Measurements from ENCODE around the gene SLC25A39. TPM values are rescaled to one million over a fixed set of nuclear protein-coding genes. Genes with fewer than 3 reads are reported as not detected.

Gene SLC25A39
- total and polyA plus RNA-seq, 2 of the 13 experiments (the other 11 are each of a cell fraction or from before 2014, with no cell fraction given): 144 to 151 TPM

- TF ChIP-seq JUNB (CRISPR knock-in tag; IDR thresholded peaks at IDR 0.05; ENCODE audit: borderline replicate concordance) (no peak), HNF4A (CRISPR knock-in tag; IDR thresholded peaks at IDR 0.05) (peak; percentile 51; the same call in 1 of the 2 replicates), GTF3A (CRISPR knock-in tag; conservative IDR thresholded peaks at IDR 0.05) (no peak), ZBTB39 (CRISPR knock-in tag; IDR thresholded peaks at IDR 0.05) (no peak), MTA1 (CRISPR knock-in tag; IDR thresholded peaks at IDR 0.05; ENCODE audit: borderline replicate concordance) (no peak), LCORL (IDR thresholded peaks at IDR 0.05) (no peak), LCORL (CRISPR knock-in tag; IDR thresholded peaks at IDR 0.05) (no peak), TFAP4 (IDR thresholded peaks at IDR 0.05; ENCODE audit: borderline replicate concordance, low read depth) (peak; percentile 32; the same call in 1 of the 2 replicates), ZNF20 (CRISPR knock-in tag; IDR thresholded peaks at IDR 0.05) (no peak), FOXP1 (IDR thresholded peaks at IDR 0.05) (no peak), FOXP1 (CRISPR knock-in tag; IDR thresholded peaks at IDR 0.05) (no peak), SP4 (CRISPR knock-in tag; IDR thresholded peaks at IDR 0.05) (no peak), ZNF510 (CRISPR knock-in tag; IDR thresholded peaks at IDR 0.05; ENCODE audit: low read depth) (no peak), AGO2 (optimal IDR thresholded peaks at IDR 0.05; ENCODE audit: low read depth, low read length) (no peak), HDAC1 (CRISPR knock-in tag; IDR thresholded peaks at IDR 0.05) (0 out of 2 replicates have a peak, but pooled peaks have one; percentile 17), ZNF557 (CRISPR knock-in tag; IDR thresholded peaks at IDR 0.05) (no peak), HNRNPK (IDR thresholded peaks at IDR 0.05; ENCODE audit: low read depth, low read length, poor library complexity, severe bottlenecking) (no peak), DPF2 (CRISPR knock-in tag; IDR thresholded peaks at IDR 0.05; ENCODE audit: borderline replicate concordance, low read depth) (no peak)
- TF ChIP-seq, protein P1, sequence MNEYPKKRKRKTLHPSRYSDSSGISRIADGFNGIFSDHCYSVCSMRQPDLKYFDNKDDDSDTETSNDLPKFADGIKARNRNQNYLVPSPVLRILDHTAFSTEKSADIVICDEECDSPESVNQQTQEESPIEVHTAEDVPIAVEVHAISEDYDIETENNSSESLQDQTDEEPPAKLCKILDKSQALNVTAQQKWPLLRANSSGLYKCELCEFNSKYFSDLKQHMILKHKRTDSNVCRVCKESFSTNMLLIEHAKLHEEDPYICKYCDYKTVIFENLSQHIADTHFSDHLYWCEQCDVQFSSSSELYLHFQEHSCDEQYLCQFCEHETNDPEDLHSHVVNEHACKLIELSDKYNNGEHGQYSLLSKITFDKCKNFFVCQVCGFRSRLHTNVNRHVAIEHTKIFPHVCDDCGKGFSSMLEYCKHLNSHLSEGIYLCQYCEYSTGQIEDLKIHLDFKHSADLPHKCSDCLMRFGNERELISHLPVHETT (CRISPR knock-in tag; conservative IDR thresholded peaks at IDR 0.05): no peak
- TF ChIP-seq, protein P2, sequence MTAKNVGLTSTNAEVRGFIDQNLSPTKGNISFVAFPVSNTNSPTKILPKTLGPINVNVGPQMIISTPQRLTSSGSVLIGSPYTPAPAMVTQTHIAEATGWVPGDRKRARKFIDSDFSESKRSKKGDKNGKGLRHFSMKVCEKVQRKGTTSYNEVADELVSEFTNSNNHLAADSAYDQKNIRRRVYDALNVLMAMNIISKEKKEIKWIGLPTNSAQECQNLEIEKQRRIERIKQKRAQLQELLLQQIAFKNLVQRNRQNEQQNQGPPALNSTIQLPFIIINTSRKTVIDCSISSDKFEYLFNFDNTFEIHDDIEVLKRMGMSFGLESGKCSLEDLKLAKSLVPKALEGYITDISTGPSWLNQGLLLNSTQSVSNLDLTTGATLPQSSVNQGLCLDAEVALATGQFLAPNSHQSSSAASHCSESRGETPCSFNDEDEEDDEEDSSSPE (CRISPR knock-in tag; IDR thresholded peaks at IDR 0.05): no peak
Observed at GRCh38 chr17:44310609-44311376, 13.8 kb downstream of the SLC25A39 start (continued).
